B cell (primary cell): ENCODE data around the gene RASL11A. TPM values are rescaled to one million over a fixed set of nuclear protein-coding genes. Genes with fewer than 3 reads are reported as not detected.

Experiments used
- ATAC-seq: fragments of 200-7000 bp; cut with Tn5 transposase; one replicate; pipeline ENCODE4 v1.10.0; 2021; ENCODE audit warnings: low read depth, mild to moderate bottlenecking, moderate number of reproducible peaks, moderate library complexity
- CTCF ChIA-PET: fragments of 350-600 bp; sonication (Branson Sonifier 250); formaldehyde crosslinking; loops from one replicate; lab custom pipeline; 2021; ENCODE audit warnings: antibody characterized with exemption, inconsistent platforms; lab: Charles Lee
- POLR2A ChIA-PET: fragments of 350-600 bp; sonication (Branson Sonifier 250); formaldehyde crosslinking; loops from one replicate; lab custom pipeline; 2021; ENCODE audit warnings: antibody characterized with exemption; lab: Charles Lee
- DNase-seq: peaks from one replicate; pipeline ENCODE4 v3.0.0; 2013
- H2AFZ ChIP-seq: 2 replicates; pipeline ENCODE4 v1.6.1; 2012; ENCODE audit warnings: mild to moderate bottlenecking, low read depth, low read length; ENCODE audit not compliant: insufficient read depth, poor library complexity, severe bottlenecking
- H3K27ac ChIP-seq, 2 donors: 1 replicate in 1 of 2; 2 replicates in 1 of 2; pipeline ENCODE4 v1.5.1; 2012 to 2013; ENCODE audit warnings: low read length in 2 of 2, mild to moderate bottlenecking in 2 of 2, moderate library complexity in 1 of 2
- H3K27me3 ChIP-seq, 4 experiments: fragments of 200-600 bp in 1 of 4; sonication (generic) in 1 of 4; replicated peaks in 1 of 4; 1 replicate in 2 of 4; 2 replicates in 2 of 4; pipeline versions ENCODE4 v1.6.1 to v1.7.0; 2013 to 2016; ENCODE audit warnings: low read length in 3 of 4, mild to moderate bottlenecking in 2 of 4, mixed read lengths in 1 of 4, moderate library complexity in 1 of 4; ENCODE audit not compliant: insufficient read depth in 4 of 4, control insufficient read depth in 3 of 4; ENCODE audit errors: control extremely low read depth in 1 of 4
- H3K36me3 ChIP-seq, 2 experiments: replicated peaks in 1 of 2; 1 replicate in 1 of 2; 2 replicates in 1 of 2; pipeline versions ENCODE4 v1.6.1 to v1.7.1; 2013; ENCODE audit warnings: low read length in 1 of 2; ENCODE audit not compliant: insufficient read depth in 2 of 2, control insufficient read depth in 1 of 2; ENCODE audit errors: control extremely low read depth in 1 of 2, extremely low read depth in 1 of 2
- H3K4me1 ChIP-seq, 2 donors: fragments of 200-600 bp in 1 of 2; sonication (generic) in 1 of 2; 1 replicate in 1 of 2; 2 replicates in 1 of 2; pipeline versions ENCODE4 v1.5.1 to v1.6.1; 2013 to 2017; ENCODE audit warnings: low read length in 2 of 2; ENCODE audit not compliant: control insufficient read depth in 2 of 2, insufficient read depth in 2 of 2
- H3K4me2 ChIP-seq: replicated peaks from 2 replicates; pipeline ENCODE3; 2012; ENCODE audit warnings: mild to moderate bottlenecking, low read depth, low read length; ENCODE audit not compliant: poor library complexity, severe bottlenecking
- H3K4me3 ChIP-seq, 5 experiments: fragments of 200-600 bp in 1 of 5; sonication (generic) in 1 of 5; 1 replicate in 3 of 5; 2 replicates in 2 of 5; pipeline versions ENCODE4 v1.5.1 to v1.7.0; 2011 to 2016; ENCODE audit warnings: low read length in 4 of 5, mild to moderate bottlenecking in 4 of 5, low read depth in 2 of 5, control low read depth in 1 of 5, moderate library complexity in 1 of 5; ENCODE audit not compliant: insufficient read depth in 1 of 5; ENCODE audit errors: control extremely low read depth in 1 of 5, extremely low read depth in 1 of 5
- H3K79me2 ChIP-seq: fragments of 200-600 bp; sonication (generic); one replicate; pipeline ENCODE4 v1.6.0; 2016; ENCODE audit warnings: low read length; ENCODE audit not compliant: control insufficient read depth, insufficient read depth
- H3K9ac ChIP-seq: fragments of 200-600 bp; sonication (generic); 2 replicates; pipeline ENCODE4 v1.6.1; 2017; ENCODE audit warnings: mild to moderate bottlenecking, low read length, moderate library complexity
- H3K9me3 ChIP-seq, 3 donors: one replicate each; pipeline versions ENCODE4 v1.6.1 to v1.7.1; 2013; ENCODE audit warnings: low read length in 2 of 3; ENCODE audit not compliant: control insufficient read depth in 2 of 3, insufficient read depth in 1 of 3; ENCODE audit errors: control extremely low read depth in 1 of 3
- H4K20me1 ChIP-seq: 2 replicates; pipeline ENCODE4 v1.6.0; 2012; ENCODE audit warnings: mild to moderate bottlenecking, low read length; ENCODE audit not compliant: insufficient read depth, control insufficient read depth, poor library complexity, severe bottlenecking
- H3K27ac Mint-ChIP-seq: one replicate; pipeline ENCODE4 v1.8.0; 2021; ENCODE audit warnings: mixed read lengths
- H3K27me3 Mint-ChIP-seq: one replicate; pipeline ENCODE4 v1.8.0; 2021; ENCODE audit warnings: mixed read lengths
- H3K4me1 Mint-ChIP-seq: one replicate; pipeline ENCODE4 v1.8.0; 2021; ENCODE audit warnings: mixed read lengths
- H3K4me3 Mint-ChIP-seq: one replicate; pipeline ENCODE4 v1.8.0; 2021; ENCODE audit warnings: mixed read lengths
- H3K9me3 Mint-ChIP-seq: one replicate; pipeline ENCODE4 v1.8.0; 2022; ENCODE audit warnings: mixed read lengths; ENCODE audit not compliant: insufficient read depth
- EZH2 ChIP-seq: IDR thresholded peaks from 2 replicates; pipeline ENCODE4 v1.6.1; 2012; ENCODE audit warnings: borderline replicate concordance, low read depth, mild to moderate bottlenecking, moderate library complexity, low read length; ENCODE audit not compliant: insufficient read depth, poor library complexity, severe bottlenecking
- WGBS: methylation state at CpG from one replicate; pipeline ENCODE4 v1.1.5; 2013; ENCODE audit warnings: missing lambda C conversion rate; ENCODE audit not compliant: insufficient coverage; 5-methylcytosine and 5-hydroxymethylcytosine counted together
- intact Hi-C: fragments of 100-400 bp; cut with micrococcal nuclease; formaldehyde crosslinking; loops from one replicate; pipeline ENCODE4 v1.10.0; 2022
- polyA plus RNA-seq: library from polyadenylated mRNA; depleted of rRNA; stranded (reverse); fragments of >200 nt; gene quantifications from 2 replicates; pipeline ENCODE4 v1.2.3, GENCODE V29; 2012
- total RNA-seq, 2 donors: library from RNA; stranded (reverse); fragments of 120-200 nt in 1 of 2; gene quantifications; 1 replicate in 1 of 2; 2 replicates in 1 of 2; pipeline versions ENCODE4 v1.2.3 to v1.2.4, GENCODE V29; 2013 to 2022
- TF ChIP-seq, protein P1 (sequence below): fragments of 200-600 bp; IDR thresholded peaks from one replicate; pipeline ENCODE4 v1.8.0; 2022; ENCODE audit warnings: antibody characterized with exemption, mild to moderate bottlenecking

The RASL11A gene
- total and polyA plus RNA-seq, 2 donors (not counting 1 experiment from before 2014, with no cell fraction given): 0.89 to 4.8 TPM

DNA sequence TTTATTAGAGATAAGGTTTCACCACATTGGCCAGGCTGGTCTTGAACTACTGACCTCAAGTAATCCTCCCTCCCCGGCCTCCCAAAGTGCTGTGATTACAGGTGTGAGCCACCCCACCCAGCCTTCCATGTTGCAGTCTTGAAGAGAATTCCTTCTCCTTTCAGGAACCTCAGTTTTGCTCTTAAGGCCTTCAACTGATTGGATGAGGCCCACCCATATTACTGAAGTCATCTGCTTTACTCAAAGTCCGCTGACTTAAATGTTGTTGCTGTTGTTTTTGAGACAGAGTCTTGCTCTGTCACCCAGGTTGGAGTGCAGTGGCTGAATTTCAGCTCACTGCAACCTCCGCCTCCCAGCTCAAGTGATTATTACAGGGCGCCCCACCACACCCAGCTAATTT, 33.5 kb downstream of the RASL11A start:
- DNase-seq (no peak), ATAC-seq (no peak)
- no peaks in the 10 kb centered on the region for H3K27me3 ChIP-seq
- no peak overlapping the region for H3K4me2 ChIP-seq
- WGBS: no CpG with 5 or more reads among the region's 4 CpGs
- CTCF ChIA-PET: no interaction called here
- POLR2A ChIA-PET: no interaction called here
- peaks cover 13% of the 10 kb centered on the region for H3K4me1 Mint-ChIP-seq
- no peak for TF ChIP-seq EZH2
- TF ChIP-seq, protein P1, sequence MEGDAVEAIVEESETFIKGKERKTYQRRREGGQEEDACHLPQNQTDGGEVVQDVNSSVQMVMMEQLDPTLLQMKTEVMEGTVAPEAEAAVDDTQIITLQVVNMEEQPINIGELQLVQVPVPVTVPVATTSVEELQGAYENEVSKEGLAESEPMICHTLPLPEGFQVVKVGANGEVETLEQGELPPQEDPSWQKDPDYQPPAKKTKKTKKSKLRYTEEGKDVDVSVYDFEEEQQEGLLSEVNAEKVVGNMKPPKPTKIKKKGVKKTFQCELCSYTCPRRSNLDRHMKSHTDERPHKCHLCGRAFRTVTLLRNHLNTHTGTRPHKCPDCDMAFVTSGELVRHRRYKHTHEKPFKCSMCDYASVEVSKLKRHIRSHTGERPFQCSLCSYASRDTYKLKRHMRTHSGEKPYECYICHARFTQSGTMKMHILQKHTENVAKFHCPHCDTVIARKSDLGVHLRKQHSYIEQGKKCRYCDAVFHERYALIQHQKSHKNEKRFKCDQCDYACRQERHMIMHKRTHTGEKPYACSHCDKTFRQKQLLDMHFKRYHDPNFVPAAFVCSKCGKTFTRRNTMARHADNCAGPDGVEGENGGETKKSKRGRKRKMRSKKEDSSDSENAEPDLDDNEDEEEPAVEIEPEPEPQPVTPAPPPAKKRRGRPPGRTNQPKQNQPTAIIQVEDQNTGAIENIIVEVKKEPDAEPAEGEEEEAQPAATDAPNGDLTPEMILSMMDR: no peak
- H3K79me2 ChIP-seq: no peaks in the 10 kb centered on the region
- H3K4me3 ChIP-seq: no peak overlapping the region
- intact Hi-C loops: no loop called here
- H4K20me1 ChIP-seq: no peaks in the 10 kb centered on the region
- H2AFZ ChIP-seq: no peak overlapping the region
- no peak overlapping the region for H3K9ac ChIP-seq
- no peaks in the 10 kb centered on the region for H3K27me3 Mint-ChIP-seq
- no peaks in the 10 kb centered on the region for H3K36me3 ChIP-seq
- peaks cover 13 to 14% of the 10 kb centered on the region in 2 donors for H3K4me1 ChIP-seq
- no peaks in the 10 kb centered on the region for H3K9me3 ChIP-seq
- no peaks in the 10 kb centered on the region for H3K9me3 Mint-ChIP-seq
- no peak overlapping the region for H3K4me3 Mint-ChIP-seq
- no peak overlapping the region for H3K27ac Mint-ChIP-seq
- H3K27ac ChIP-seq: no peak overlapping the region

DNA sequence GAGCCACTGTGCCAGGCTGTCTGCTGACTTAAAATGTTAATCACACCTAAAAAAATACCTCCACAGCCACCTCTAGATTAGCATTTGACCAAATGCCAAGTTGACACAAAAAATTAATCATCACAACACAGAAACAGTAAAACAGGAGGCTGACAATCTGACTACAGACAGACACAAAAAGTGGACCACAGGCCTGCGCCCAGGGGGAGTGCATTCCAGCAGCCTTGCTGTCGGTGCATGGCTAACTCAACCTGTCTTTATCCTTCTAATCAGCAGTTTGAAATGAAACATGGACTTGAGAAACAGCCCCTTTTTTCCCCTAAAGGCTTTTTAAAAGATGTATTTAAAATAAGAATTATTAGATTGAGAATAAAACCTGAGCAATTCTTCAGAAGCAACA, 34.0 kb downstream of the RASL11A start:
- peaks cover 13 to 14% of the 10 kb centered on the region in 2 donors for H3K4me1 ChIP-seq
- intact Hi-C loops: no loop called here
- no peak overlapping the region for H3K4me3 ChIP-seq
- Mint-ChIP-seq H3K27me3 (no peaks in the 10 kb centered on the region), H3K27ac (no peak overlapping the region), H3K4me1 (peaks cover 15% of the 10 kb centered on the region), H3K4me3 (no peak overlapping the region), H3K9me3 (no peaks in the 10 kb centered on the region)
- H3K27ac ChIP-seq: no peak overlapping the region
- H3K9ac ChIP-seq: no peak overlapping the region
- no peaks in the 10 kb centered on the region for H3K36me3 ChIP-seq
- H3K9me3 ChIP-seq: no peaks in the 10 kb centered on the region
- no peaks in the 10 kb centered on the region for H4K20me1 ChIP-seq
- DNase-seq (no peak), ATAC-seq (no peak)
- H3K27me3 ChIP-seq: no peaks in the 10 kb centered on the region
- 100% methylated on average over 2 of the region's 2 CpGs for WGBS
- H3K79me2 ChIP-seq: no peaks in the 10 kb centered on the region
- CTCF ChIA-PET: no interaction called here
- H2AFZ ChIP-seq: no peak overlapping the region
- POLR2A ChIA-PET: no interaction called here
- H3K4me2 ChIP-seq: no peak overlapping the region
- TF ChIP-seq, protein P1: no peak
- TF ChIP-seq EZH2: no peak
